Jurkat, Clone E6-1 (cell line): ENCODE measurements around the gene ANO1.
"Not testable (repeated sequence)": the region's sequence is repeated elsewhere in the genome, so short reads cannot be mapped to it uniquely, and the experiment has no call there.

Experiments used
- DNase-seq: peaks from one replicate; pipeline ENCODE4 v3.0.0-alpha.2; 2011; ENCODE audit warnings: low read depth, low spot score
- H3K4me3 ChIP-seq: 2 replicates; pipeline ENCODE4 v1.5.1; 2011; ENCODE audit warnings: mild to moderate bottlenecking, low read length, control low read depth, moderate library complexity

The ANO1 gene

GRCh38 chr11:70193411-70194292 is 115.5 kb downstream of the ANO1 start:
- no peak for DNase-seq
- no peak overlapping the region for H3K4me3 ChIP-seq

GRCh38 chr11:70194792-70195791 is 117.0 kb downstream of the ANO1 start:
- DNase-seq: no peak
- H3K4me3 ChIP-seq: no peak overlapping the region

DNA sequence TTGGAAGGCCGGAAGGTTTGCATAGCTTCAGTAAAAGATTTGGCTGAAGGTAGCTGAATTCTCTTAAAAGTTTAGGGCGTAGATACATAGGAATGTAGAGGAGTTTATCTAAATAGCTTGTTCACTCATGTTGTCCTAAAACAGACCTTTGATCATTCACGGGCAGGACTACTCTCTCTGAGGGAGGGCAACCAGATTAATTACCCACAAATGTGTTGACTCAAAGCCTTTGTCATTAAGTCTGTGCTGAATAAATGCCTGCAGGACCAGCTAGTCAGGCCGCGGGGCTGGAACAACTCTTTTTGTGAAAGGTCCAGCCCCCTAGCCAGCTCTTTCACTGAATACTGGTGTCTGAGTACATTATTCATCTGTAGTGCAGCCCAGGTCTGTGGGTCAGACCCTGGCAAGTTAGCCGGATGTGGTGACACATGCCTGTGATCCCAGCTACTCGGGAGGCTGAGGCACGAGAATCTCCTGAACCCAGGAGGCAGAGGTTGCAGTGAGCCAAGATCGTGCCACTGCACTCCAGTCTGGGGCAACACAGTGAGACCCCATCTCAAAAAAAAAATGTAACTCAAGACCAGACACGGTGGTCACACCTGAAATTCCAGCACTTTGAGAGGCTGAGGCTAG is 122.2 kb downstream of the ANO1 start:
- no peak for DNase-seq
- H3K4me3 ChIP-seq: no peak overlapping the region

GRCh38 chr11:70201047-70201446 is 122.9 kb downstream of the ANO1 start:
- H3K4me3 ChIP-seq, DNase-seq: not testable (repeated sequence)

DNA sequence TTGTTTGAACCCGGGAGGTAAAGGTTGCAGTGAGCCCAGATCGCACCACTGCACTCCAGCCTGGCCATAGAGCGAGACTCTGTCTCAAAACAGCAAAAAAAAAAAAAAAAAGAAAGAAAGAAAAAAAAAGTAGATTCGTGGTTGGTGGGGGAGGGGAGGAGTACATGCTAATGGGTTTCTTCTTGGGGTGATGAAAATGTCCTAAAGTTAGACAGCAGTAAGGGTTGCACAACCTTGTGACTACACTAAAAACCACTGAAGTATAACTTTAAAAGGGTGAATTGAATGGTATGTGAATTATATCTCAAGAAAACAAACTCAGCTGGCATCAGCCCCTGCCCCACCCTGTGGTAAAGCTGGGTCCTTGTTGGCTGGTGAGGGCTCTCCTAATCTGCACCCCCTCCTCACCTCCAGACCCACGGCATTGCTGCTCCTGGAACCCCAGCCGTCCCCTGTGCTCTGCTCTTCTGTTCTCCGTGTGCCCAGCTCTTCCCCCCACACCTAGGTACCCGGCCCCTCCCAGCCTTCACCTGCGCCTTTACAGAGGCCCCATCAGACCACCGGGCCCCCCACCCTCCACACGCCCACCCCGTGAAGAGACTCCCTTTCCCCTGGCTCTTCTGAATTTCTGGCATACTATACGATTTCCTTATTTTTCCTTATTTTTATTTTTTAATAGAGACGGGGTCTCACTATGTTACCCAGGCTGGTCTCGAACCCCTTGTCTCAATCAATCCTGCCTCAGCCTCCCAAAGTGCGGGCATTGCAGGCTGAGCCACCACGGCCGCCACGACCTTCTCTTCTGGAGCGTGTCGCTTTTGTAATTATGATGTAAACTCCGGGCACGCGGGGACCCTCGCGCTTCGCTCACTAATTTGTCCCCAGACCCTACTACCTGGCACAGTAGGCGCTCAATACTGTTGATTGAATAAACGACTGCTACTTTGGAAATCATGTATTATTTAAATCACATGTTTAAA is 124.1 kb downstream of the ANO1 start:
- peak overlapping the region; percentile 90 for H3K4me3 ChIP-seq
- peak; percentile 42 for DNase-seq

GRCh38 chr11:70202920-70203750 is 125.0 kb downstream of the ANO1 start, which contains the start of gene FADD:
TSS of gene FADD (plus strand) at chr11:70203296. CDS start at chr11:70203460, 164 bp downstream.
- peak within 1 kb of the TSS; percentile 90 for H3K4me3 ChIP-seq
- DNase-seq: peak; percentile 91

DNA sequence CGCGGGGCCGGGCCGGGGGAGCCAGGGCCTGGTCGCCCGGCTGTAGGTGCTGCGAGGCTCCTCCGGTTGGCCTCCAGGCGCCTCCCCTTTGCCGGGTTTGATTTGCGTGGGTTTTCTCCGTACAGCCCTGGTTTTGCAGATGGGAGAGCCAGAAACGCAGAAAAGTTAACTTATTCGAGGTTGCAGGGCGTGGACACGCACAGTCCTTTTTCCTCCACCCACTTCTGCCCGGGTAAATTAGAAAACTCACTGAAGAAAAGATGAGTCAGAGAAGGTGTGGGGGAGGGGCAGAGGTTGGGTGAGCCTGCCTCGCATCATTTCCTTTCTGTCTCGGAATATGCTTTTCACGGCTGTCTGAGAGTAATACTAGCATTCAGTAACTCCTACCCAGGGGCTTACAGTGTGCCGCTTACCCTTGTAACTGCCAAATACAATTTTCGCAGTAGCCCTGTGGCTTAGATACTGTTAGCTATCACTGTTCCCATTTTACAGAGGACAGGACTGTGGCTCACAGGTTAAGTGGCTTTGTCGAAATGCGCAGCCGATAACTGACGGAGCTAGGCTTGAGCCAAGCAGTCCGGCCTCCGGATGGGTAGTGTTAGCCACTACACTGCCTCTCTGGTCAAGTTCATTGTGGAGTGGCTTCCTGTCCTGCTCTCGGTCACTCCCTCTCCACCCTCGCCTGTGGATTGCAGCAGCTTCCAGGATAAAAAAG is 125.8 kb downstream of the ANO1 start:
- peak overlapping the region; percentile 90 for H3K4me3 ChIP-seq
- DNase-seq: peak; percentile 65

DNA sequence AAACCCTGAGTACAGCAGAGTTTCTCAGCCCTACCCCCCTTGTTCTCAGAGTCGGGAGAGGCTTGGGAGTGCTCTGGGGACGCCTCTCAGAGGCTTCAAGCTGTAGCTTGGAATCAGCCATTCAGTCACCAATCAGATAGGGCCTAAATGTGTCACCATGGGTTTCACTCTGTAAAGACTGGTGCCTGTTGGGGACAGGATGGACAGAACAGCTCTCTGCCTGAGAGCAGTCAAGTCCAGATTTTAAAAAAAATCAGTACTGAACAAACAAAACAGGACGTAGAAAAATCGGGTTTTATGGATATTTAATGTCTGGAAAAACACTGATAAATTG is 126.3 kb downstream of the ANO1 start:
- peak overlapping the region; percentile 90 for H3K4me3 ChIP-seq
- DNase-seq: no peak

DNA sequence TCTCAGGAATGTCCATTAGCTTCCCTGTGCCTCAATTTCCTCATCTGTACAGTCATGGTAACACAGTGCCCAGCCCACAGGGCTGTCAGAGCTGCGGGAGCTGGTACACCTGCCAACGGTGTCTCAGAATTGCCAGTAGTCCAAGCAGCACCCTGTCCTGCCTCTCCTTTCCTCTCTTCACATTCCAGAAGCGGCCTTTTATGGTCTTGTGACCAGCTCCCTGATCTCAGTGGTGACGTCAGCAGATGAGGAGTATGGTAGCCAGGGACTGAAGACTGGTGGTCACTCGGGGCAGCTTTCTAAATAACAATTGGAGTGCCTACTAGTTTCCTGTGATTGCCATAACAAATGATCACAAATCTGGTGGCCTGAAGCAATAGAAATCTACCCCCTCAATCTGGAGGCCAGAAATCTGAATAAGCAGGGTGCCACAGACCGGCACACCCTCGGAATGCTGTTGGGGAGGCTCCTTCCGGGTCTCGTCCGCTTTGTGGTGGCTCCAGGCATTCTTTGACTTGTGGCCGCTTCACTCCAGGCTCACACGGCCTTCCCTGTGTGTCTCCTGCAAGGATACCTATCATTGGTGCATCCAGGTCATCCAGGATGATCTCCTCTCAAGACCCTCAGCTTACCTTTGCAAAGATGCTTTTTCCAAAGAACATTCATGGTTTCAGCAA is 127.1 kb downstream of the ANO1 start:
- DNase-seq: no peak
- H3K4me3 ChIP-seq: no peak overlapping the region

- peak; percentile 46 for DNase-seq
- no peak overlapping the region for H3K4me3 ChIP-seq
Measured at GRCh38 chr11:70205766-70206165, 127.6 kb downstream of the ANO1 start.

DNA sequence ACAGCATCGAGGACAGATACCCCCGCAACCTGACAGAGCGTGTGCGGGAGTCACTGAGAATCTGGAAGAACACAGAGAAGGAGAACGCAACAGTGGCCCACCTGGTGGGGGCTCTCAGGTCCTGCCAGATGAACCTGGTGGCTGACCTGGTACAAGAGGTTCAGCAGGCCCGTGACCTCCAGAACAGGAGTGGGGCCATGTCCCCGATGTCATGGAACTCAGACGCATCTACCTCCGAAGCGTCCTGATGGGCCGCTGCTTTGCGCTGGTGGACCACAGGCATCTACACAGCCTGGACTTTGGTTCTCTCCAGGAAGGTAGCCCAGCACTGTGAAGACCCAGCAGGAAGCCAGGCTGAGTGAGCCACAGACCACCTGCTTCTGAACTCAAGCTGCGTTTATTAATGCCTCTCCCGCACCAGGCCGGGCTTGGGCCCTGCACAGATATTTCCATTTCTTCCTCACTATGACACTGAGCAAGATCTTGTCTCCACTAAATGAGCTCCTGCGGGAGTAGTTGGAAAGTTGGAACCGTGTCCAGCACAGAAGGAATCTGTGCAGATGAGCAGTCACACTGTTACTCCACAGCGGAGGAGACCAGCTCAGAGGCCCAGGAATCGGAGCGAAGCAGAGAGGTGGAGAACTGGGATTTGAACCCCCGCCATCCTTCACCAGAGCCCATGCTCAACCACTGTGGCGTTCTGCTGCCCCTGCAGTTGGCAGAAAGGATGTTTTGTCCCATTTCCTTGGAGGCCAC is 128.3 kb downstream of the ANO1 start:
- no peak overlapping the region for H3K4me3 ChIP-seq
- DNase-seq: no peak

DNA sequence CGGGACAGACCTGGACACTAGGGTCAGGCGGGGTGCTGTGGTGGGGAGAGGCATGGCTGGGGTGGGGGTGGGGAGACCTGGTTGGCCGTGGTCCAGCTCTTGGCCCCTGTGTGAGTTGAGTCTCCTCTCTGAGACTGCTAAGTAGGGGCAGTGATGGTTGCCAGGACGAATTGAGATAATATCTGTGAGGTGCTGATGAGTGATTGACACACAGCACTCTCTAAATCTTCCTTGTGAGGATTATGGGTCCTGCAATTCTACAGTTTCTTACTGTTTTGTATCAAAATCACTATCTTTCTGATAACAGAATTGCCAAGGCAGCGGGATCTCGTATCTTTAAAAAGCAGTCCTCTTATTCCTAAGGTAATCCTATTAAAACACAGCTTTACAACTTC is 128.9 kb downstream of the ANO1 start:
- no peak for DNase-seq
- H3K4me3 ChIP-seq: no peak overlapping the region

DNA sequence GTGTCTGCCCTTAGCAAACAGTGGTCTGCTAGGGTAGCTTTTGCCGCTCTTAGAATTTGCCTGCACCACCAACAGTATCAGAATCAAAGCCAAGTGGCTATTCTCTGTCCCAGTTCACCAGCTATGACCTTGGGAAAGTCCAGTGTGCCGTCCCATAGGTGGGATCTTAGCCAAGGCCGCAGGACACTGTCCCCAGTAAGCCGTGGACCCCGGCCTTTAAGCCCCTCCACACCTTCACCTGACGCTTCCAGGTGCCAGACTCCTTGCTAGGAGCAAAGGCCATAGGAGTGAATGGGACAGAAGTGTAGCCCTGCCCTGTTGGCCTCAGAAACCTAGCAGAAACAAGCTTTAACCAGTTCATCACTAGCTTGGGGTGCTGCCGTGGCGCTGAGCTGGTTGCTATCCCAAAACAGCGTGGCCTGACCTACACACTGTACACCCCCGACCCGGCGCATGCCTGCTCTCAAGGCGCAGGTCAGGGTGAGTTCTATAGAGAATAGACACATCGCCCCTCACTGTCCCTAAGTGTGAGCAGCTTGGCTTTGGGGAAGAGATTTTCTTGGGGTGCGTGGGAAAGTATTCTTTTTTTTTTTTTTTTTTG is 129.5 kb downstream of the ANO1 start:
- no peak for DNase-seq
- no peak overlapping the region for H3K4me3 ChIP-seq

- DNase-seq: no peak
- no peak overlapping the region for H3K4me3 ChIP-seq
Measured at GRCh38 chr11:70209391-70209912, 131.3 kb downstream of the ANO1 start.

- no peak overlapping the region for H3K4me3 ChIP-seq
- DNase-seq: no peak
Measured at GRCh38 chr11:70210051-70210501, 132.0 kb downstream of the ANO1 start.
